Mesenchymal stem cell (in vitro differentiated cells and primary cell): ENCODE data around the gene MBNL2.
A peak's percentile ranks its signal among the peaks of the same experiment; 100 is the strongest.

Experiments used
- DNase-seq: peaks from one replicate; pipeline ENCODE4 v3.0.0-alpha.2; 2013
- H2AFZ ChIP-seq: one replicate; pipeline ENCODE4 v1.6.1; 2013; ENCODE audit warnings: low read depth, mild to moderate bottlenecking, control low read depth, inconsistent platforms, low read length, moderate library complexity
- H2AK5ac ChIP-seq: 2 replicates; pipeline ENCODE4 v1.6.1; 2013; ENCODE audit warnings: low read length, moderate library complexity, mild to moderate bottlenecking, inconsistent platforms; ENCODE audit not compliant: severe bottlenecking
- H2BK120ac ChIP-seq: one replicate; pipeline ENCODE4 v1.6.1; 2013; ENCODE audit warnings: low read depth, mild to moderate bottlenecking, inconsistent platforms, low read length, moderate library complexity
- H2BK12ac ChIP-seq, 2 experiments: one replicate each; pipeline ENCODE4 v1.6.1; 2013; ENCODE audit warnings: inconsistent platforms in 2 of 2, low read length in 2 of 2, mild to moderate bottlenecking in 2 of 2, moderate library complexity in 2 of 2, control low read depth in 1 of 2
- H2BK15ac ChIP-seq: one replicate; pipeline ENCODE4 v1.6.1; 2013; ENCODE audit warnings: mild to moderate bottlenecking, low read depth, inconsistent platforms; ENCODE audit not compliant: poor library complexity, severe bottlenecking
- H2BK5ac ChIP-seq: 2 replicates; pipeline ENCODE4 v1.6.1; 2013; ENCODE audit warnings: low read depth, mild to moderate bottlenecking, low read length, control low read depth, inconsistent platforms; ENCODE audit not compliant: poor library complexity, severe bottlenecking
- H3K14ac ChIP-seq, 2 experiments: one replicate each; pipeline ENCODE4 v1.6.1; 2013; ENCODE audit warnings: inconsistent platforms in 2 of 2, low read length in 2 of 2, control low read depth in 1 of 2, mild to moderate bottlenecking in 1 of 2, moderate library complexity in 1 of 2
- H3K18ac ChIP-seq, 2 experiments: one replicate each; pipeline ENCODE4 v1.6.1; 2013; ENCODE audit warnings: inconsistent platforms in 2 of 2, low read length in 2 of 2, control low read depth in 1 of 2, low read depth in 1 of 2, mild to moderate bottlenecking in 1 of 2
- H3K23ac ChIP-seq, 2 experiments: one replicate each; pipeline ENCODE4 v1.6.1; 2013; ENCODE audit warnings: inconsistent platforms in 2 of 2, low read length in 2 of 2, mild to moderate bottlenecking in 2 of 2, moderate library complexity in 2 of 2, control low read depth in 1 of 2
- H3K27ac ChIP-seq: 2 replicates; pipeline ENCODE4 v1.5.1; 2013; ENCODE audit warnings: mild to moderate bottlenecking, moderate library complexity, low read length, control low read depth, inconsistent platforms; ENCODE audit not compliant: poor library complexity, severe bottlenecking
- H3K27me3 ChIP-seq, 2 experiments: 2 replicates each; pipeline versions ENCODE4 v1.6.1 to v1.7.0; 2013; ENCODE audit warnings: low read length in 2 of 2, mild to moderate bottlenecking in 2 of 2, moderate library complexity in 2 of 2, control low read depth in 1 of 2, inconsistent platforms in 1 of 2; ENCODE audit not compliant: control insufficient read depth in 1 of 2, insufficient read depth in 1 of 2
- H3K36me3 ChIP-seq, 2 experiments: 2 replicates each; pipeline versions ENCODE4 v1.6.1 to v1.7.0; 2013; ENCODE audit warnings: low read length in 2 of 2, control low read depth in 1 of 2, inconsistent platforms in 1 of 2, low read depth in 1 of 2, mild to moderate bottlenecking in 1 of 2; ENCODE audit not compliant: insufficient read depth in 2 of 2, control insufficient read depth in 1 of 2
- H3K4ac ChIP-seq, 2 experiments: one replicate each; pipeline ENCODE4 v1.6.1; 2013; ENCODE audit warnings: inconsistent platforms in 2 of 2, low read length in 2 of 2, mild to moderate bottlenecking in 2 of 2, moderate library complexity in 2 of 2, control low read depth in 1 of 2, low read depth in 1 of 2
- H3K4me1 ChIP-seq: 2 replicates; pipeline ENCODE4 v1.6.1; 2013; ENCODE audit warnings: low read depth, low read length, control low read depth; ENCODE audit not compliant: control insufficient read depth, insufficient read depth
- H3K4me2 ChIP-seq: 2 replicates; pipeline ENCODE4 v1.6.1; 2013; ENCODE audit warnings: low read length, mild to moderate bottlenecking, inconsistent platforms; ENCODE audit not compliant: poor library complexity, severe bottlenecking
- H3K4me3 ChIP-seq, 2 experiments: 2 replicates each; pipeline versions ENCODE4 v1.5.1 to v1.7.0; 2013; ENCODE audit warnings: low read length in 2 of 2, mild to moderate bottlenecking in 2 of 2, control low read depth in 1 of 2, low read depth in 1 of 2; ENCODE audit not compliant: insufficient read depth in 1 of 2
- H3K79me1 ChIP-seq: replicated peaks from 2 replicates; pipeline ENCODE4 v1.6.1; 2013; ENCODE audit warnings: mild to moderate bottlenecking, control low read depth, low read length, inconsistent platforms; ENCODE audit not compliant: poor library complexity, severe bottlenecking
- H3K9ac ChIP-seq: 2 replicates; pipeline ENCODE4 v1.7.0; 2013; ENCODE audit warnings: mild to moderate bottlenecking, low read length, moderate library complexity
- H3K9me3 ChIP-seq: 2 replicates; pipeline ENCODE4 v1.7.0; 2013; ENCODE audit warnings: mild to moderate bottlenecking, low read length; ENCODE audit not compliant: control insufficient read depth
- H4K8ac ChIP-seq: one replicate; pipeline ENCODE4 v1.6.1; 2013; ENCODE audit warnings: inconsistent platforms, mild to moderate bottlenecking, low read length, moderate library complexity
- H4K91ac ChIP-seq: one replicate; pipeline ENCODE4 v1.6.1; 2013; ENCODE audit warnings: mild to moderate bottlenecking, low read length, inconsistent platforms
- WGBS: methylation state at CpG from one replicate; pipeline ENCODE4 v1.1.7; 2013; ENCODE audit warnings: mixed read lengths; 5-methylcytosine and 5-hydroxymethylcytosine counted together

MBNL2 gene

DNA sequence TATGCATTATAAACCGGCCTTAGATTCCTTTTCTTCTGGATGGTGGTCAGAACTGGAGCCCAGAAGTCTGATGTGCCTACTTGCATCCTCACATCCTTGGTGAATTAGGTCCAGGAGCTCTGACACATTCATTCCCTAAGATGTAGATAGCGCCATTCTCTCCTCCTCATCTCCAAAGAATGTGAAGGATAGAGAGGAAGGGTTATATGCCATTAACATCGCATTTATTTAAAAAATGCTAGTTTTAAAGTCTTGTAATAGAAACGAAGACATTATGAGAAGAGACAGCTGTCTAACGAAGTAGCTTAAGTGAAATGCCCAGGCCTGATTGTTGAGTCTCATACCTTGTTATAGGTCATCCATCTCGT is 9.7 kb downstream of the MBNL2 start:
- no peak overlapping the region for H3K18ac ChIP-seq
- H3K9me3 ChIP-seq: no peaks in the 10 kb centered on the region
- no peak overlapping the region for H3K4ac ChIP-seq
- H2BK5ac ChIP-seq: no peak overlapping the region
- H3K36me3 ChIP-seq: peaks cover 4 to 19% of the 10 kb centered on the region in 2 experiments
- H3K9ac ChIP-seq: no peak overlapping the region
- H2BK15ac ChIP-seq: no peak overlapping the region
- H3K23ac ChIP-seq: no peak overlapping the region
- no peak overlapping the region for H3K14ac ChIP-seq
- H3K27me3 ChIP-seq: no peaks in the 10 kb centered on the region
- H2AK5ac ChIP-seq: no peak overlapping the region
- no peak overlapping the region for H3K4me3 ChIP-seq
- no peak overlapping the region for H4K8ac ChIP-seq
- no peak overlapping the region for H2AFZ ChIP-seq
- WGBS: 91% methylated on average over 5 of the region's 6 CpGs
- DNase-seq: no peak
- H4K91ac ChIP-seq: no peak overlapping the region
- H3K4me2 ChIP-seq: no peak overlapping the region
- no peak overlapping the region for H2BK120ac ChIP-seq
- peaks cover 7% of the 10 kb centered on the region for H3K79me1 ChIP-seq
- no peak overlapping the region for H3K27ac ChIP-seq
- H2BK12ac ChIP-seq: no peak overlapping the region
- peaks cover 10% of the 10 kb centered on the region for H3K4me1 ChIP-seq

DNA sequence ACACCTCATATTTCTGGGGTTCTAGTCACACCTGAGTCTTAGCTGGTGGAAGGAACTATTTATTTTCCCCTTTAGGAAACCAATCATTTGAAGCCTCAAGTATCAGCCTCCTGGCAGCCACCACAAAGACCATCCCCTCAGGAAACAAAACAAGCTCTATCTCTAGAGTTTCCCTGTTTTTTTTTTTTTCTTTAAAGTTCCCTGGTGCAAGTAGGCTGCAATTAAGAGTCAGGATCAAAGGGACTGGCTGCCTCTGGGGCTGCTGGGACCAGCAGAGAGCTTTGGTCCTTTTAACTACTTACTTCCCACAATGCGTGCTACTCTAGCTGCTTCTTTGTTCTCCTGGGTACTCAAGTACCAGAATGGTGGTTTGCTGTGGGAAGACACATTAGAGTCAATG is 11.4 kb downstream of the MBNL2 start:
- no peak overlapping the region for H3K9ac ChIP-seq
- no peak overlapping the region for H3K23ac ChIP-seq
- no peak overlapping the region for H3K18ac ChIP-seq
- no peak overlapping the region for H3K14ac ChIP-seq
- no peaks in the 10 kb centered on the region for H3K27me3 ChIP-seq
- H2BK120ac ChIP-seq: no peak overlapping the region
- no peak overlapping the region for H2BK15ac ChIP-seq
- H2AFZ ChIP-seq: no peak overlapping the region
- H2BK12ac ChIP-seq: no peak overlapping the region
- H2AK5ac ChIP-seq: no peak overlapping the region
- H3K4me1 ChIP-seq: peaks cover 8% of the 10 kb centered on the region
- peaks cover 16% of the 10 kb centered on the region for H3K79me1 ChIP-seq
- H3K9me3 ChIP-seq: no peaks in the 10 kb centered on the region
- no peak for DNase-seq
- H3K4me3 ChIP-seq: no peak overlapping the region
- no peak overlapping the region for H4K8ac ChIP-seq
- no peak overlapping the region for H2BK5ac ChIP-seq
- H3K27ac ChIP-seq: no peak overlapping the region
- whole genome bisulfite sequencing: no CpG with 5 or more reads among the region's 1 CpG
- peaks cover 4 to 18% of the 10 kb centered on the region in 2 experiments for H3K36me3 ChIP-seq
- H4K91ac ChIP-seq: no peak overlapping the region
- H3K4ac ChIP-seq: no peak overlapping the region
- no peak overlapping the region for H3K4me2 ChIP-seq

DNA sequence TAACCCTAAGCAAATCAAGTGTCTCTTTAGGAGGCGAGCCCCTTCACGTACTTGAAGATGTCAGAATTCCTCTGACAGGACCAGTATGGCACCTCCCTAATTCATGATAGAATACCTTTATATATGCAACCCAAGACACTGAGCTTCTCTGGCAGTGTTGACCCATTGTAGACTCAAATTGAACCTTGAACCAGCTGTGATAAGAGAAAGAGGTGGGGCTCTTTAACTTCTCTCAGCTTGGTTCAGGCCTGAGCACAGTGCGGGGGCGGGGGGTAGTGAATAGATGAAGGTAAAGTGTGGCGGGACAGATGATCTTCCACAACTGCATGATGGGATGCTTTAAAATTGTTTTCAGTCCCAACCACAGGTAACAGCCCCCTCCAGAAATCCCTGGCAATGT is 12.1 kb downstream of the MBNL2 start:
- no peak overlapping the region for H2BK15ac ChIP-seq
- H3K4me2 ChIP-seq: no peak overlapping the region
- H4K91ac ChIP-seq: no peak overlapping the region
- H3K9me3 ChIP-seq: no peaks in the 10 kb centered on the region
- H2BK12ac ChIP-seq: no peak overlapping the region
- H3K4me3 ChIP-seq: no peak overlapping the region
- H3K18ac ChIP-seq: no peak overlapping the region
- H4K8ac ChIP-seq: no peak overlapping the region
- H2AK5ac ChIP-seq: no peak overlapping the region
- 100% methylated on average over 2 of the region's 5 CpGs for WGBS
- H3K27ac ChIP-seq: no peak overlapping the region
- H2BK120ac ChIP-seq: no peak overlapping the region
- H3K36me3 ChIP-seq: peaks cover 4 to 17% of the 10 kb centered on the region in 2 experiments
- no peak overlapping the region for H2AFZ ChIP-seq
- H3K4me1 ChIP-seq: peaks cover 10% of the 10 kb centered on the region
- H3K9ac ChIP-seq: no peak overlapping the region
- no peaks in the 10 kb centered on the region for H3K27me3 ChIP-seq
- H3K79me1 ChIP-seq: peaks cover 16% of the 10 kb centered on the region
- no peak overlapping the region for H3K4ac ChIP-seq
- DNase-seq: no peak
- H3K23ac ChIP-seq: no peak overlapping the region
- no peak overlapping the region for H3K14ac ChIP-seq
- no peak overlapping the region for H2BK5ac ChIP-seq

DNA sequence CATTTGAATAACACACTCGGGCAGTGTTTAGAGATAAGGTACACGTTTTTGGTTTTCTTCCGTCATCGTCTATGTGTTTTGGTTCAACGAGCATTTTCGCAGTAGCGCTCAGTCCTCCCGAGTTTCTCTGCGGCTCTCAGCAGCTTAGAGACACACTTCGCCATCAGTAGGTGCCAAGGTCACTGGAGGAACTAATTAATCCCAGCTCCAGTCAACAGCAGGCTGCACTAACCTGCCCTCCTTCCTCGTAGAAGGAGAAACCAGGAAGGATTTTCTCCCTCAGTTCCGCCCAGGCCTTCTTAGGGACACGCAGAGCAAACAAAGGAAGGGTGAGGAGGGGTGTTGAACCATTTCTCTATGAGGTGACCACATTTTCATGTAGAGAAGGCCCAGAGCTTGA is 12.6 kb downstream of the MBNL2 start:
- Histone ChIP-seq H3K9me3 (no peaks in the 10 kb centered on the region), H2BK120ac (no peak overlapping the region), H3K79me1 (peaks cover 16% of the 10 kb centered on the region), H3K4me1 (peaks cover 10% of the 10 kb centered on the region), H3K27me3 (no peaks in the 10 kb centered on the region), H3K14ac (no peak overlapping the region), H3K4ac (no peak overlapping the region), H2BK12ac (no peak overlapping the region), H3K4me2 (no peak overlapping the region), H3K23ac (no peak overlapping the region), H2AK5ac (no peak overlapping the region), H3K36me3 (peaks cover 4 to 17% of the 10 kb centered on the region in 2 experiments), H4K8ac (peak overlapping the region; percentile 7), H3K27ac (no peak overlapping the region), H2AFZ (no peak overlapping the region), H2BK15ac (no peak overlapping the region), H3K18ac (no peak overlapping the region), H4K91ac (no peak overlapping the region), H3K4me3 (no peak overlapping the region), H3K9ac (peak overlapping the region; percentile 76), H2BK5ac (no peak overlapping the region)
- 90% methylated on average over 13 of the region's 13 CpGs for WGBS
- DNase-seq: no peak
